Fibroblast of peridontal ligament (primary cell): ENCODE measurements around the gene DPCD.

Source experiments
- DNase-seq: peaks from one replicate; pipeline ENCODE4 v3.0.0-alpha.2; 2010; ENCODE audit errors: extremely low read depth

DPCD gene

DNA sequence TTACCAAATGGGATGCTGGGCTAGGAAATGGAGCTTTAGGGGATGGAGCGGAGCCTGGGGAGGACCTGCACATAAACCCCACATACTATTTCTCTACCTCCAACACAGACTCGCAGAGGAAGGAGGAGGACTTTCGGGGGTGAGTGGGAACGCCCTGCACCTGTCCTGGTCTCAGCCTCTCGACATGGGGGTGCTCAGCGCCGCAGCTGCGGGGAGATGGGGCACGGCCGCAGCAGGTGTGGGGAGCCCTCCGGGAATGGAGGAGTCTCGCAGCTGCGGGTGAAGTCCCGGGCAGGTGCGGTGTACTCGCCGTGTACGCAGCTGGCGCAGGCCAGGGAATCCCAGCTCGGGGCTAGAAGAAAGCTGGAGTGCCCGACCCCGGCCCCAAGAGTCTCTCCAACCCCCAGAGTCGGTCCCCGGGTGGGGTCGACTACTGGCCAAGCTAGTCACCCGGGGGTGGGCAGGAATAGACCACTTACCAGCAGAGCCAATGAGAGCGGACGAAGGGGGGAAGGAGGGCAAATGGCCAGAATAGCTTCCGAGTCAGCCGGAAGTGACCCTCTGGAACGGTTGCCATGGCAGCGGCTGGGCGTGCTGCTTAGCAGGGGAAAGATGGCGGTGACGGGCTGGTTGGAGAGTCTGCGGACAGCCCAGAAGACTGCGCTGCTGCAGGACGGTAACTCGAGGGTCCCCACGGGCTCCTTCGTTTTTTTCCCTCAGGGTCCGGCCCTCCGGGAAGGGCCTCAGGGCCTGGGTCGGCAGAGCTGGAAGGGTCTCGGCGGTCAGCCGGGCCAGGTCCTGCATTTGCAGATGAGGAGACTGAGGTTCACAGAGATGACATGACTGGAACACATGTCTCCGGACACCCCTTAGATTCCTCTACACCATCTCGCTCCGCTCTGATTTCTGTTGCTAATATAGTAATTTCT is at the start of gene DPCD, which contains the start of gene POLL:
Gene DPCD, plus strand, starts transcription at position 597 of the 929 bp plus-strand sequence. Its CDS starts 16 bp downstream, at position 613.
Gene POLL, minus strand, starts transcription at position 533 of the 929 bp plus-strand sequence. CDS start 897 bp downstream, outside the sequence.
- peak; percentile 94 for DNase-seq

- DNase-seq: no peak
These were observed 49.7 kb upstream of the DPCD start for GRCh38 chr10:101538446-101538845.

DNA sequence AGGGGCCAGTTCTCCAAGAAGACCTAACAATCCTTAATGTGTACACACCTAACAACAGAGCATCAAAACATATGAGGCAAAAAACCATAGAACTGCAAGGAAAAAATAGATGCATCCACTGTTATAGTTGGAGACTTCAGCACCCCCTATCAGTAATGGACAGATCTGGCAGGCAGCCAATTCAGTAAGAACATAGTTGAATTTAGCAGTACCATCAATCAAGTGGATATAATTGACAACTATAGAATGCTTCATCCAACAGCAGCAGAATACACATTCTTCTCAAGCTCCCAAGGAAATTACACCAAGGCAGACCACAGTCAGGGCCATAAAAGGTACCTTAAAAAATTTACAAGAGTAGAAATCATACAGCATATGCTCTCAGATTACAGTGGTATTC is 42.2 kb upstream of the DPCD start:
- no peak for DNase-seq

DNA sequence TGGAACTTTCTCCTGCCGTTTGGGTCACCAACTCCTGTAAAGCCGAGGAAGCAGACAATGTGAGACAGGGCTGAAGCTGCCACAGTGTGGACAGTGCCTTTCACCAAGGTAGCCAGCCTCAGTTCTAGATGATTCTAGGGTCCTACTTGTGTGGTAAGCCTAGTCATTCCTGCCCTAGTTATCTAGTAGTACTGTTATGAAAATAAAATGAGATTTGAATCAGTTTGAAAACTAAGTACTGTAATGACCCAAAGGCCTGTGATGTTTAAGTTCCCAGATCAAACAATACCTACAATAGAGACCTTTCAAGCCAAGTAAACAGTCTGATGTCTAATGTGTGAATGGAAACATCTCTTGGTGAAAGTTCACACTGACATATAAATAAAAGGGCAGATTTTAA is 37.2 kb upstream of the DPCD start:
- no peak for DNase-seq

GRCh38 chr10:101552442-101552841 is 35.7 kb upstream of the DPCD start:
- DNase-seq: no peak

- DNase-seq: no peak
These were observed 30.6 kb upstream of the DPCD start for GRCh38 chr10:101557541-101557940.

- DNase-seq: no peak
These were observed 29.9 kb upstream of the DPCD start for GRCh38 chr10:101558204-101558603.

GRCh38 chr10:101558671-101559595 is 29.2 kb upstream of the DPCD start:
- DNase-seq: no peak

- no peak for DNase-seq
These were observed 28.4 kb upstream of the DPCD start for GRCh38 chr10:101559596-101560297.

GRCh38 chr10:101560298-101561067 is 27.6 kb upstream of the DPCD start:
- DNase-seq: no peak

- no peak for DNase-seq
These were observed 26.8 kb upstream of the DPCD start for GRCh38 chr10:101561068-101561915.

DNA sequence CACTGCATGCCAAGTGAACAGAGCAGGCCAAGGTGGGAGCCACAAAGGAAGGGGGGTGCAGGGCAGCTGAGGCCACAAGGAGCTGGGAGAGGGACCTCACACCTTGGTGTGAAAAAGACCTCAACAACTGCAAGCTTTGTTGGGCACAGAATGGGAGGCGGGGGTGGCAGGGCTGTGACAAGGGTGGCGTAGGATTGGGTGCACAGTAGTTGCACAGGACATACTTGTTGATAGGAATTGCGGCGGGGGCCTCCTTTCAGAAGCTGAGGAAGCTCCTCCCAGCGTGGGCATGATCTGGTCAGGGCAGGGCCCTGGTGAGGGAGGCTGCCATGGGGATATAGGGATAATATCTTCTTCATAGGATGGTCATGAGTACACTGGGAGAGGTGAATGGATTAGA is 25.9 kb upstream of the DPCD start:
- DNase-seq: no peak

DNA sequence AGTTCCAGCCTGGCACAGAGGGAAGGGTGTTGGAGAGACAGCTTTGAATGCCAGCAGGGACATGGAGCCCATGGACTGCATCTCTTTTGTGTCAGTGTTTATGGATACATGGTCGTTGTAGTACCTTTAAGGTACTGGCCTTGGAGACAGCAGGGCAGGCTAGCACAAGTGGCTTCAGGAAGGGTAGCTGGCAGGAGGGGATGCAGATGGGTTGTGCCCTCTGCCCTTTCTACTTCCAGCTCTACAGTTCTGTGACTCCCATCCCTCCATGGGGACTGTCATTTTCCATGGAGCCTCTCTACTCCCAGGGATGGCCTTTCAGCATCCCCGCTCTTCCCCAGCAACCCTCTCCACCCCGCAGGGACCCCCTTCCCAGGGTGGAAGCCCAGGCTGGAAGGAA is 25.1 kb upstream of the DPCD start:
- no peak for DNase-seq

GRCh38 chr10:101563497-101564040 is 24.6 kb upstream of the DPCD start:
- no peak for DNase-seq

DNA sequence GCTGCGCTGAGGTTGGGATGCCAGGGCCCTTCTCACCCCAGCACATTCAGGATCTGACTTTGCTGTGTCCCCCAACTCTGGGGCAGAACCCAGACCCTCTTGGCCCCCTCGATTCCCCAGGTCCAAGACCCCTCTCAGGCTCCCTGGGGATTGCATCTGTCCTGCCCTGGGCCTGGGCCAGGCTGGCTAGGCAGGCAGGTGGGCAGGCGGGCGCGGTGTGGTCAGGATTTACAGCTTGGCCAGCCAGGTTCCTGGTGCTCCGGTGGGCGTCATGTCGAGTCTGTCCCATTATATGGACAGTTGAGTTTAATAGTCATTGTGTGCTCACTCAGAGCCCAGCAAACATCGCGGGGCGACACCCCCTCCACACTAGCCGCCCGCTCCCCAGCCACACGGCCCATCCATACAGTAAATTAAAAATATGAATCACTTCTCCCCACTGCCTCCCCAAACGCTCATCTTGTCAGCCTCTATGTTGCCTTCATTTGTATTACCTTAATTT is 23.6 kb upstream of the DPCD start:
- DNase-seq: no peak

DNA sequence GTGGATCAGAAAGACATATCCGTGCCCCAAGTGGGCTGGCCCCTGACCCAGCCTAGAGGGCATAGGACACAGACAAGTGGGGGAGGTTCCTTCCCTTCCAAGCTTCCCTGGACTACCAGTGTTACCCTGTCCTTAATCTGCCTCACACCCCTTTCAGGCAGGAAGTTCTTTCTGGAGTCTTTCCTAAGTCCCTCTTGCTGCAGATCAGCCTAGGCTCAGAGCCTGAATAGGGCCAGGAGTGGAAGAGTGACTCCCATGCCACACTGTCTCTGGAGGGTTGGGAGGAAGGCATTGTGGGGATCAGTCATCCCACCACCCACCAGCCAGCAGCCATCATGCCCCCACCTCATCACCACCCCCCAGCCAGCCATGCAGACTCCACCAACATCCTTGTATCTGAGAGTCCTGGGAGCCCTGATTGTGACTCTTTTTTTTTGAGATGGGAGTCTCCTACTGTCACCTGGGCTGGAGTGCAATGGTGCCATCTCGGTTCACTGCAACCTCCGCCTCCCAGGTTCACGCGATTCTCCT is 22.7 kb upstream of the DPCD start:
- no peak for DNase-seq

- DNase-seq: no peak
These were observed 22.2 kb upstream of the DPCD start for GRCh38 chr10:101565936-101566332.

GRCh38 chr10:101566333-101567164 is 21.6 kb upstream of the DPCD start:
- no peak for DNase-seq
